HEK293T (cell line): ENCODE results near the gene PRR20C.
"Not testable (repeated sequence)": the region's sequence is repeated elsewhere in the genome, so short reads cannot be mapped to it uniquely, and the experiment has no call there.

Experiments
- CTCF ChIA-PET: fragments of 350-600 bp; formaldehyde crosslinking; extraction: SDS; loops from one replicate; lab custom pipeline; 2021; ENCODE audit warnings: antibody characterized with exemption, inconsistent platforms; lab: Yijun Ruan, JAX
- POLR2A ChIA-PET: fragments of 350-600 bp; formaldehyde crosslinking; extraction: SDS; loops from one replicate; lab custom pipeline; 2020; ENCODE audit warnings: antibody characterized with exemption, inconsistent platforms; lab: Yijun Ruan, JAX
- DNase-seq: peaks from one replicate; pipeline ENCODE4 v3.0.0; 2012; ENCODE audit warnings: mixed read lengths; ENCODE audit errors: extremely low spot score
- ARNT ChIP-seq: fragments of 450-650 bp; IDR thresholded peaks from 2 replicates; pipeline ENCODE4 v1.6.1; 2017; ENCODE audit warnings: mild to moderate bottlenecking
- BHLHE40 ChIP-seq: fragments of 450-650 bp; IDR thresholded peaks from 2 replicates; pipeline ENCODE4 v1.6.1; 2016; ENCODE audit warnings: mild to moderate bottlenecking, moderate library complexity, borderline replicate concordance
- CTBP1 ChIP-seq: fragments of 450-650 bp; IDR thresholded peaks from 2 replicates; pipeline ENCODE4 v1.6.1; 2016; ENCODE audit warnings: borderline replicate concordance
- ELF4 ChIP-seq: fragments of 450-650 bp; IDR thresholded peaks from 2 replicates; pipeline ENCODE4 v1.6.1; 2017; ENCODE audit warnings: antibody characterized with exemption
- FOXA1 ChIP-seq: fragments of 450-650 bp; IDR thresholded peaks from 2 replicates; pipeline ENCODE4 v1.6.1; 2016; ENCODE audit warnings: mild to moderate bottlenecking
- FOXK2 ChIP-seq: fragments of 450-650 bp; IDR thresholded peaks from 2 replicates; pipeline ENCODE4 v1.6.1; 2016; ENCODE audit warnings: mild to moderate bottlenecking
- FOXM1 ChIP-seq: fragments of 450-650 bp; IDR thresholded peaks from 2 replicates; pipeline ENCODE4 v1.6.1; 2017; ENCODE audit warnings: mild to moderate bottlenecking, borderline replicate concordance
- HDGF ChIP-seq: fragments of 450-650 bp; IDR thresholded peaks from 2 replicates; pipeline ENCODE4 v1.6.1; 2017; ENCODE audit warnings: antibody characterized with exemption, borderline replicate concordance
- L3MBTL2 ChIP-seq: fragments of 450-650 bp; conservative IDR thresholded peaks from 2 replicates; pipeline ENCODE4 v1.6.1; 2016; ENCODE audit warnings: mild to moderate bottlenecking
- SP1 ChIP-seq: fragments of 450-650 bp; IDR thresholded peaks from 2 replicates; pipeline ENCODE4 v1.6.1; 2017
- SUZ12 ChIP-seq: fragments of 450-650 bp; IDR thresholded peaks from 2 replicates; pipeline ENCODE4 v1.6.1; 2016; ENCODE audit warnings: mild to moderate bottlenecking
- TARDBP ChIP-seq: fragments of 450-650 bp; IDR thresholded peaks from 2 replicates; pipeline ENCODE4 v1.6.1; 2016
- ZNF384 ChIP-seq: fragments of 450-650 bp; IDR thresholded peaks from 2 replicates; pipeline ENCODE4 v1.6.1; 2016

Gene PRR20C

GRCh38 chr13:57148106-57148505, 5.8 kb upstream of the PRR20C start:
- DNase-seq, CTCF ChIA-PET, POLR2A ChIA-PET: not testable (repeated sequence)

- CTCF ChIA-PET, POLR2A ChIA-PET, DNase-seq: not testable (repeated sequence)
These were observed 6.5 kb downstream of the PRR20C start, which contains the start of gene PRR20D for GRCh38 chr13:57160332-57160731. Gene PRR20D, plus strand, starts transcription at chr13:57160632. Its CDS starts 387 bp downstream, at chr13:57161019.

DNA sequence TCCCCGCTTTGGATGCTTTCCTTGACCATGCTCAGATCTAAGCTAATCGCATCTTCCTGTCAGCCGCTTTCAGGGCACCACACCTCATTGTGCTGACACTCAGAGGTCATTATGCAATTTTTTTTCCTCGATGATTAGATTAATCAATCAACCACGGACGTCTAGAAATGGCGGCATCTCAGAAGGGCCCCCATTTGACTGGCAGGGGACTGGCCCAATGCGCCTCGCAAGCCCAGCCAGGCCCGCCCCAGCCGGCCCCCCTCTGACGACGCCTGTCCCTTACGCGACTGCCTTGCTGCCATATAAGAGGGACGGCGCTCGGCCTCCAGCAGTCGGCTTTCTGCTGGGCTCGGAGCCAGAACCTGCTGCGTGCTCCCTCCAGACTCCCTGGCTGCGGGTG, 13.0 kb downstream of the PRR20C start, which contains the start of gene PRR20E:
PRR20E (plus strand) TSS at position 301 of the 400 bp plus-strand sequence. CDS start 387 bp downstream, outside the sequence.
- POLR2A ChIA-PET, DNase-seq, CTCF ChIA-PET: not testable (repeated sequence)

DNA sequence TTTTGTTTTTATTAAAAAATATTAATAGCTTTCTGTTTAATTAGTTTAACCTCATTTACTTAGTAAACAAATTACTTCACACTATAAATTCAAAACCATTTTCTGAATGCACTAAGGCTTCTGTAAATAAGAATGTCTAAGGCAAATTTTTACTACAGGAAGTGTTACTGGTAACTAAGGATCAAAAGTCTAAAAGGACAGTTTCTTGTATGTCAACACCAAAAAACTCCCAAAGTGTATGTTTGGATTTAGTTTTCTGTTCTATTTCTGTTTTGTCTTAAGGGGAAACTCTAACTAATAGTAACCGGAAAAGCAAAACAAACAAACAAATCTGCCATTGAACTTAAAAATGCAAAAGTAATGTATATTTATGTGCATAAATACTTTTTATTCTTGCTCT, 37.8 kb downstream of the PRR20C start:
- ChIA-PET CTCF (no interaction called here), POLR2A (no interaction called here)
- no peak for DNase-seq
- TF ChIP-seq FOXM1 (no peak), TARDBP (no peak), HDGF (no peak), SP1 (no peak), L3MBTL2 (no peak), ELF4 (no peak), SUZ12 (no peak), FOXA1 (no peak), ARNT (no peak), CTBP1 (no peak), FOXK2 (no peak), ZNF384 (no peak), BHLHE40 (no peak)
